SK-N-MC (cell line): ENCODE measurements around the gene ABLIM2.

Source experiments
- EZH2 ChIP-seq: fragments of 200-600 bp; sonication (generic); IDR thresholded peaks from one replicate; pipeline ENCODE4 v1.6.1; 2017; ENCODE audit warnings: antibody characterized with exemption
- POLR2AphosphoS5 ChIP-seq: IDR thresholded peaks from 2 replicates; pipeline ENCODE4 v1.6.1; 2012; ENCODE audit warnings: mild to moderate bottlenecking, low read depth, low read length, borderline replicate concordance

GRCh38 chr4:8041172-8041571 is 117.4 kb downstream of the ABLIM2 start:
- TF ChIP-seq POLR2AphosphoS5 (no peak), EZH2 (no peak)
